HG03469 (cell line): ENCODE data around the gene TMEM145.
"Not testable (repeated sequence)": the region's sequence is repeated elsewhere in the genome, so short reads cannot be mapped to it uniquely, and the experiment has no call there.

Source experiments
- ATAC-seq: cut with Tn5 transposase; IDR thresholded peaks from one replicate; pipeline ENCODE4 v1.9.1; 2021; ENCODE audit warnings: mild to moderate bottlenecking, moderate library complexity, moderate number of reproducible peaks; ENCODE audit not compliant: unreplicated experiment

TMEM145 gene

DNA sequence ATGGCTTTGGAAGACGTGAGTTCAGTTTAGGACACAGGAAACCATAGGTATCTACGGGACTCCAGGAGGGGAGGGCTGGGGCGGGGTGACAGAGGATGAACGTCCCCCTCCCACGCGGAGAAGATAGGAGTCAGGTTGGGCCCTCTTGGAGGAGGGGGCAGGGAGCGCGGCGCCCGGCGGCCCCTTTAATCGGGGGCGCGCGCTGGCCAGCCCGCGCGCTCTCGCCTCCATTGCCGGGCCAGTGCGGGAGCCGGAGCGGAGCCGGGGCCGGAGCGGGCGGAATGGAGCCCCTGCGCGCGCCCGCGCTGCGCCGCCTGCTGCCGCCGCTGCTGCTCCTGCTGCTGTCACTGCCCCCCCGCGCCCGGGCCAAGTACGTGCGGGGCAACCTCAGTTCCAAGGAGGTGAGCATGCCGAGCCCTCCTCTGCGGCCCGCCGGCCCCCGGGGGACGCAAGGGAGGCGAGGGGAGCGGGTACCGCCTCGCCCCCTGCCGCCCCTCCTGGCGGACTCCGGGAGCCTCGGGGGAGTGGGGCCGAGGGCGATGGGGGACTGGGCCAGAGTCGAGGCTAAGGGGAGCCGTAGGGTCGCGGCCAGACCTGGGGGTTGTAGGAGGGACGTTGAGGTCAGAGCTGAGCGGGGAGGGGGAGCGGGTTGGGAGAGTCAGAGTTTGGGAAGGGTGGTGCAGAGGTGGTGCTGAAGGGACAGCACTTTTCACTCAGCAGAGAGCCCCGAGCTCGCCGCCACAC, at the start of gene TMEM145:
TMEM145 (plus strand) TSS at position 214 of the 744 bp plus-strand sequence; CDS start at position 282, 68 bp downstream.
- no peak for ATAC-seq

DNA sequence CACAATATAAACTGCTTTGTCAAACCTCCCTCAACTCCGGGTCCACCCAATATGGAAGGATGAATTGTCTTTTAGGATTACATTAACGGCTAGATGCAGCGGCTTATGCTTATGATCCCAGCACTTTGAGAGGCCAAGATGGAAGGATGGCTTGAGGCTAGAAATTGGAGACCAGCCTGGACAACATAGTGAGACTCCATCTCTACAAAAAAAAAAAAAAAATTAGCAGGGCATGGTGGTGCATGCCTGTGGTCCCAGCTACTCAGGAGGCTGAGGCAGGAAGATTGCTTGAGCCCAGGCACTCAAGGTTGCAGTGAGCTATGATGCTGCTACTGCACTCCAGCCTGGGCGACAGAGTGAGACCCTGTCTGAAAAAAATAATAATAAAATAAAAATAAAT, 47.0 kb upstream of the TMEM145 start:
- ATAC-seq = not testable (repeated sequence)

DNA sequence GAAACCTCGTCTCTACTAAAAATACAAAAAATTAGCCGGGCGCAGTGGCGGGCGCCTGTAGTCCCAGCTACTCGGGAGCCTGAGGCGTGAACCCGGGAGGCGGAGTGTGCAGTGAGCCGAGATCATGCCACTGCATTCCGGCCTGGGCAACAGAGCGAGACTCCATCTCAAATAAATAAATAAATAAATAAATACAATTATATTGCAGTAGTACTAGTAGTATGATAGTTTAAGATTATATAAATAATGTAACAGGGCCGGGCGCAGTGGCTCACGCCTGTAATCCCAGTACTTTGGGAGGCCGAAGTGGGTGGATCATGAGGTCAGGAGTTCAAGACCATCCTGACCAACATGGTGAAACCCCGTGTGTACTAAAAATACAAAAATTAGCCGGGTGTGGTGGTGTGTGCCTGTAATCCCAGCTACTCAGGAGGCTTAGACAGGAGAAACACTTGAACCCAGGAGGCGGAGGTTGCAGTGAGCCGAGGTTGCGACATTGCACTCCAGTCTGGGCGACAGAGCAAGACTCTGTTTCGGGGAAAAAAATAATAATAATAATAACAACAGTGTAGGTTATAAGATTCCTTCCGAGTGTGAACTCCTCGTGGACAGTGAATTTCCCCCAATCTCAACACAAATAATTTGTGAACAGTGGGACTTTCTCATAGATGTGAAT, 46.0 kb upstream of the TMEM145 start:
- ATAC-seq = not testable (repeated sequence)

DNA sequence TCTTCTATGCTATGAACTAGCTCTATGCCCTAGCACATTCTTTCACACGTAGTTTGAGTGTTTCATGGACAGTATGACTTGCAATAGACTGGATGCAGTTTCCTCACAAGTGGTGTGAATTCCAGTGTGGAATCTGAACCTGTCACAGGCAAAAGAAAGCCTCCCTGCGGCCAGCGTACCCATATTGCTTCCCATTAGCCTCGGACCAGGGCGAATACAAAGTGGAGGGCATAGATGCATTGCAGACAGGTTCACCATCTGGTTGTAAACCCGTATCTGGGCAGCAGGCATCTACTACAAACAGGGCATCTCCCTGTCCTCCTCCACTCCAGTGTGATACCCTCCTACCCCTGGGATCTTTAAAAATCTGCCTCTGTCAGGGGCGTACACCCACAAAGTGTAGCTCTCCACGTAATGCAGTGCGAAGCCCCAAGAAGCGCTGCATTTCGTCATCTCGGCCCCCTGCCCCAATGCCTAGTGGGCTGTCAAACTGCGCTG, 45.4 kb upstream of the TMEM145 start:
- ATAC-seq = no peak

DNA sequence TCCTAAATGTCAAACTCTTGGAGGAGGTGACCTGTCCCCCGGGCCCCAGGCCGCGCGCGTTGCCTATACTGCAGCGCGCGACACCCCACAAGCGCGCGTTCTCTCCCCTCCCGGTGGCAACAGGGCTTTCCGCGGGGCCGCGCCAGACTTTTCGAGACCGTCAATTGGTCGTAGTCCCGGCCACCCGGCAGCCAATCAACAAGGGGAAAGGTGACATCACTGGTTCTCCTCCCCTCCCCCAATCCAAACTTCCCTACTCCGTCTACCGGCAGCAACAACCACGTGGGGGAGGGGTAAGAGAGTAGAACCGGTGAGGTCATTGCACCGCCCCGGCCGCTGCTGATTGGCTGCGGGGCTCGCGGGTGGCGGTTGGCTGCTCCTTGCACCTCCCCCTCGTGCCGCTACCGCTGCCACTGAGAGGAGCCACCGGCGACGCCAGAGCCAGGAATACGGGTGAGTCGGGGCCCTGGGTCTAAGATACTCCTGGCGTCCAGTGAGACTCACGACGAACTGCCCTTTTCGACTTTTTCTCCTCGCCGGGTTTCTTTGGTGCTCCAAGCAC, 44.9 kb upstream of the TMEM145 start:
- ATAC-seq = peak; percentile 29

DNA sequence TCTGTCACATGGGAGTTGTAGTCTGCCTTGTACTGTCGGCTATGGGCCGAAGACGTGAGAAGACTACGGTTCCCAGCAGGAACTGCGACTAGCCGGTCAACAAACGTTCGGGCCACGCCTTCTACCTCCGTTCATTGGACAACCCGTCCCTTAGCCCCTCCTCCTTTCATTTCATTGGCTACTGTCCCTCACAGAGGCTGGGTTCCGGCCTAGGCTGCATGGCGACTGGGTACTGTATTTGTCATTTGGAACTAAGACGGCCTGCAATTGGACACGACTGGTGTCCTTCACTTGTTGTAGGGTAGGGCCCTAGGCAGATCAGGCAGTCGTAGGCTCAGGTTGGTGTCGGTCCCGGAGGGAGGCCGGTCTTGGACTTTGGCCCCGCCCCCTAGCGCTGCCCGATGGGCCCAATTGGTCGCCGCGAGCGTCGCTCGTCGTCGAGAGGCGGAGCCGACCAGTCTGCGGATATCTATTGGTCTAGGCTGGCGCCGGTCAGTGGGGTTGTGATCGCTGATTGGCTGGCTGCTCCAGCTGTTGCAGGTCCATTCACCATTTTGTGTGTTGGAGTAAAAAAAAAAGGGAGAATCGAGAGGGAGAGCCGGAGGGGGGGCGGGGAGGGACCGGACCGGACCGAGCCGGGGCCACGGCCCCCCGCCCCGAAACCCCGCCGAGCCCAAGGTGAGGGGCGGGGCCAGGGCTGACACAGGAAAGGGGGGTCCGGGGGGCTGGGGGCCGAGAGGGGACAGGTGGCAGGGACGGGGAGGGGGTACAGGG, 44.2 kb upstream of the TMEM145 start, which contains the start of gene CIC:
CIC (plus strand) TSS at position 549 of the 774 bp plus-strand sequence. CDS start 2,532 bp downstream, outside the sequence.
- ATAC-seq = peak; percentile 46

DNA sequence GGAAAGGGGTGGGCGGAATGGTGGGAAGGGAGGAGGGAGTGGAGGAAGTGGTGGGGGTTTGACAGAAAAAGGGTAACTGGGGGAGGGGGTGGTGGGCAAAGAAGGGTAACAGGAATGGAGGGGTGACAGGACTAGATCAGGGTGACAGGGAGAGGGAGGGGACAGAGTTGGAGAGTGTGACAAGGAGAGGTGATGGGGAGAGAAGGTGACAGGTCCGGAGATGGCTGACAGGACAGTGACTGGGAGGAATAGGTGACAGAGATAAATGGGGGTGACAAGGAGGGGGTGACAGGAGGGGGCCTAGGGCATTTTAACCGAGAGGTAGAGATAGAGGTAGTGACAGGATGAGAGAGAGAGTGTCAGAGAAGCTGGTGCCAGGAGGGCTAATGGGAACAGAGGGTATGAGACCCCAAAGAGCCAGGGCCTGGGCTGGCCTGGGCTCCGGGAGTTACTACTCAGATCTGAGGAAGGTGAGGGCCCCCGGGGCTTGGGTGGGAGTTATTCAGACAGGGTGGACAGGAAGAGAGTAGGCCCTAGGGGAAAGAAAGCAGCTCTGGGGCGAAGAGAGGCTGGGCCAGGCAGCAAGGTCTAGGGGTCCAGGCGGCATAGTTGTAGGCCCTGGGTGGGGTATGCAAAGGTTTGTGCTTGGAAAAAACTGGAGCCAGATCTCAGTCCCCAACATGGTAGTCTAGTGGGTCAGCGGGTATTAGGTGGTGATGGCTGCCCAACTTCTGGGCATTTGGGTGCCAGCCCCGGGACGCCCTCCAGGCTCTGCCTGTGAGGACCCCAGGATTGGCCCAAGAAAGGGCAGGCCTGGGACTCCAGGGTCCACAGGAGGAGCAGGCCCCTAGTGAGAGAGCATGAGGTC, 43.4 kb upstream of the TMEM145 start:
- ATAC-seq = no peak

DNA sequence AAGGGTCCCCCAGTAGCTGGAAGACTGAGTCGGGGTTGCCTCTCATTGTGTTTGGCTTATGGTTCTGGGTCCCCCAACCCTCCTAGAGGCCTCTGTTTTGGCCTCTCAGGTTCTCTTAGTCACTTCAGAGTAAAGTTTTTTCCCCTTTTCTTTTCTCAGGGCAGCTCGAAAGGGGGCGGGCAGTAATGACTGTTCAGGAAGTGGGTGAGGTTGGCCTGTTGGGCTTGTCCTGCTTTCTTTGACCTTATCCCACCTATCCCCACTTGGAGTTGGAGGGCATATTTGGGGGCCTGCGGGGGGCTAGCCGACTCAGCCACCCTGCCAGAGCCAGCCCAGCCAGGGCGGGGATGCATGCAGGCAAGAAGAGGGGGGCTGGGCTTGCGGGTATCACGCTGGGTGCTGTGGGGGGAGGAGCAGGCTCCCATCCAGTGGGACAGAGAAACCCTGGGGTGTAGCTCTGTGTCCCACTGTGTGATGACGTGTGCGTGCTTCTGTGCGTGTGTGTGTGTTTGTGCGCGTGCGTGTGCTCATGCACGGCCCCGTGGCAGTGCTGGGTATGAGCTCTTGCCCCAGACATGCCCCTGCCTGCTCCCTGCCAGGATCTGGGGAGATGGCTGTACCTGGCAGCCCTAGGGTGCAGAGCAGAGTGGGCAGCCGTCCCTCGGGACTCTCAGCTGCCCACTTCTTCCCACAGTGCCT, 42.6 kb upstream of the TMEM145 start:
- ATAC-seq = no peak

DNA sequence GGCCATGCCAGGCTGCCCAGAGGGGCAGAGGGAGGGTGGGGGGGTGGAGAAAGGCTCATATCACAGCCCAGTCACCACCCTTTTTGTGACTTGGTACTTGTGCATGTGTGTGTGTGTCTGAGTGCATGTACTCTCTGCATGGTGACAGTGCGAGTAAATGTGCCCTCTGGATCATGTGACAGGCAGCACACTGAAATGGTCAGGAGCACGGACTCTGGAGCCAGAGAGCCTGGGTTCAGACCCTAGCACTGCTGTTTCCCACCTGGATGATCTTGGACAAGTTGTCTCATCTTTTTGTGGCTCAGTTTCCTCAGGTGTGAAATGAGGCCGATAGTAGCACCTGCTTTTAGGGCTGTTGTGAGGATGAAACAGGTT, 42.1 kb upstream of the TMEM145 start:
- no peak for ATAC-seq

DNA sequence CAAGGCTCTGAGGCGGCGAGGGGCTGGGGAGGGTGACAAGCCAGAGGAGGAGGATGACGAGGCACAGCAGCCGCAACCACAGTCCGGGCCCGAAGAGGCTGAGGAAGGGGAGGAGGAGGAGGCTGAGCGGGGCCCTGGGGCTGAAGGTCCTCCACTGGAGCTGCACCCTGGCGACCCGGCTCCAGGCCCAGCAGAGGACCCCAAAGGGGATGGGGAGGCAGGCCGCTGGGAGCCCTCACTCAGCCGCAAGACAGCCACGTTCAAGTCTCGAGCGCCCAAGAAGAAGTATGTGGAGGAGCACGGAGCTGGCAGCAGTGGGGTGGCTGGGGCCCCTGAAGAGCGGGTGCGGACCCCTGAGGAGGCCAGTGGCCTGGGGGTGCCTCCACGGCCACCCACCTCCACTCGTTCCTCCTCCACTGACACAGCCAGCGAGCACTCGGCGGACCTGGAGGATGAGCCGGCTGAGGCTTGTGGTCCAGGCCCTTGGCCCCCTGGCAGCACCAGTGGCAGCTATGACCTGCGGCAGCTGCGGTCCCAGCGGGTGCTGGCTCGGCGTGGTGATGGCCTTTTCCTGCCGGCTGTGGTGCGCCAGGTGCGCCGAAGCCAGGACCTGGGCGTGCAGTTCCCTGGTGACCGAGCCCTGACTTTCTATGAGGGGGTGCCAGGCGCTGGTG, 41.1 kb upstream of the TMEM145 start:
- ATAC-seq = no peak

DNA sequence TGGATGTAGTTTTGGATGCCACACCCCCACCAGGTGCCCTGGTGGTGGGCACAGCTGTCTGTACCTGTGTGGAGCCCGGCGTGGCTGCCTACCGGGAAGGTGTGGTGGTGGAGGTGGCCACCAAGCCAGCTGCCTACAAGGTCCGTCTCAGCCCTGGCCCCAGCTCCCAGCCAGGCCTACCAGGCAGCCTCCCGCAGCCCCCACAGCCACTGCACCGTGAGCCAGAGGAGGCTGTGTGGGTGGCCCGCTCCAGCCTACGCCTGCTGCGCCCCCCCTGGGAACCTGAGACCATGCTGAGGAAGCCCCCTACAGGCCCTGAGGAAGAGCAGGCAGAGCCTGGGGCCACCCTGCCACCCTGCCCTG, 40.6 kb upstream of the TMEM145 start:
- no peak for ATAC-seq

DNA sequence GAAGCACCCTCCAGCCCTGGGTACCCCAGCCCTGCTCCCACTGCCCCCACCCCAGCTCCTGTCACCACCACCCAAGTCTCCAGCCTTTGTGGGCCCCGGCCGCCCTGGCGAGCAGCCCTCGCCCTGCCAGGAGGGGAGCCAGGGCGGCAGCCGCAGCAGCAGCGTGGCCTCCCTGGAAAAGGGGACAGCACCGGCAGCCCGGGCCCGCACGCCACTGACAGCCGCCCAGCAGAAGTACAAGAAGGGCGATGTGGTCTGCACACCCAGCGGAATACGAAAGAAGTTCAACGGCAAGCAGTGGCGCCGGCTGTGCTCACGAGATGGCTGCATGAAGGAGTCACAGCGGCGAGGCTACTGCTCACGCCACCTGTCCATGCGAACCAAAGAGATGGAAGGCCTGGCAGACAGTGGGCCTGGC, 40.1 kb upstream of the TMEM145 start:
- no peak for ATAC-seq

DNA sequence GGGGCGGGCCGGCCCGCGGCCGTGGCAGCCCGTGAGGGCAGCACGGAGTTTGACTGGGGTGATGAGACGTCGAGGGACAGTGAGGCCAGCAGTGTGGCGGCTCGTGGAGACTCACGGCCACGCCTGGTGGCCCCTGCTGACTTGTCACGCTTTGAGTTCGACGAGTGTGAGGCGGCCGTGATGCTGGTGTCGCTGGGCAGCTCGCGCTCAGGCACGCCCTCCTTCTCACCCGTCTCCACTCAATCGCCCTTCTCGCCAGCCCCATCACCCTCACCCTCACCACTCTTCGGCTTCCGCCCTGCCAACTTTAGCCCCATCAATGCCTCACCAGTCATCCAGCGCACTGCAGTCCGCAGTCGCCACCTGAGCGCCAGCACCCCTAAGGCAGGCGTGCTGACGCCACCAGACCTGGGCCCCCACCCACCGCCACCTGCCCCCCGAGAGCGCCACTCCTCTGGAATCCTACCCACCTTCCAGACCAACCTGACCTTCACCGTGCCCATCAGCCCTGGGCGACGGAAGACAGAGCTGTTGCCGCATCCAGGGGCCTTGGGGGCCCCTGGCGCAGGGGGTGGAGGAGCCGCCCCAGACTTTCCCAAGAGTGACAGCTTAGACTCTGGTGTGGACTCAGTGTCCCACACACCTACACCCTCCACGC, 39.6 kb upstream of the TMEM145 start:
- no peak for ATAC-seq

DNA sequence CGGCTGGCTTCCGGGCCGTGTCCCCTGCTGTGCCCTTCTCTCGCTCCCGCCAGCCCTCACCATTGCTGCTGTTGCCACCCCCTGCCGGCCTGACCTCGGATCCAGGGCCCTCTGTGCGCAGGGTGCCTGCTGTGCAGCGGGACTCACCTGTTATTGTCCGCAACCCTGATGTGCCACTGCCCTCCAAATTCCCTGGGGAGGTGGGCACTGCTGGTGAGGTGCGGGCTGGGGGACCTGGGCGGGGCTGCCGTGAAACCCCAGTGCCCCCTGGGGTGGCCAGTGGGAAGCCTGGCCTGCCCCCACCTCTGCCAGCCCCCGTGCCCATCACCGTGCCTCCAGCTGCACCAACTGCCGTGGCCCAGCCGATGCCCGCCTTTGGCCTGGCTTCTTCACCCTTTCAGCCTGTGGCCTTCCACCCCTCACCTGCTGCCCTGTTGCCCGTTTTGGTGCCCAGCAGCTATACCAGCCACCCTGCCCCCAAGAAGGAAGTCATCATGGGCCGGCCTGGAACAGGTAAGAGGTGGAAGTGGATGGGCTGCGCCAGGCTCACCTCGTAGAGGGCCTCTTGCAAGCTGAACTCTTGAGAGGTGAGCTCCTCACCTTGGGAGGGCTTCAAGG, 38.9 kb upstream of the TMEM145 start:
- ATAC-seq = no peak

DNA sequence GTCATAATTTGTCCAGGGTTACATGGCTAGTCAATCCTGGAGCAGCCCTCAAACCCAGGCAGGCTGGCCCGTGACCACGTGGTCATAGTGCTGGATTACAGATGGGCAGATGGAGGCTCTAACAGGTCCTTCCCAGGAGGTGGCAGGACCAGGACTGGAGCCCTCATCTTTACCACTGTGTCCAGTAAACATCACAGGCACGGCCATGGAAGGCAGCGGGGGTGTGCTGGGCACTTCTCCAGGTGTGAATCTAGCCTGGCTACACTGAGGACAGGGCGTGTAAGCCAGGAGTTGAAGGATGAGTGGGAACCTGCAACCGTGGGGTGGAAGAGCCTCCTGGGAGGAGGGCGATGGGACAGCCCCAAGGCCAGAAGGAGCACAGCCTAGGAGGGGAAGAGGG, 38.0 kb upstream of the TMEM145 start:
- no peak for ATAC-seq

DNA sequence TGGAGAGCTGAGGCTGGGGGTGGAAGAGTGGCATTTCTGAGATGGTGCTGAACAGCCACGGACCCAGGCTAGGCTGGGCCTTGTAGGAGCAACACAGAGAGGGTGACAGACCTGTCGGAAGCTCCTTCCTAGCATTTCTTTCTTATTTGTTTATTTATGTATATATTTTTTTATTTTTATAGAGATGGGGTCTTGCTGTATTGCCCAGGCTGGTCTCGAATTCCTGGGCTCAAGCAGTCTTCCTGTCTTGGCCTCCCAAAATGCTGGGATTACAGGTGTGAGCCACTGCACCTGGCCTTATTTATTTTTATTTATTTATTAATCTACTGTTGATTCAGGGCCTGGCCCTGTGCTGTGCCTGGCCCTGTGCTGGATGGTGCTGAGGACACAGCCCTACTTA, 37.6 kb upstream of the TMEM145 start:
- ATAC-seq = no peak

DNA sequence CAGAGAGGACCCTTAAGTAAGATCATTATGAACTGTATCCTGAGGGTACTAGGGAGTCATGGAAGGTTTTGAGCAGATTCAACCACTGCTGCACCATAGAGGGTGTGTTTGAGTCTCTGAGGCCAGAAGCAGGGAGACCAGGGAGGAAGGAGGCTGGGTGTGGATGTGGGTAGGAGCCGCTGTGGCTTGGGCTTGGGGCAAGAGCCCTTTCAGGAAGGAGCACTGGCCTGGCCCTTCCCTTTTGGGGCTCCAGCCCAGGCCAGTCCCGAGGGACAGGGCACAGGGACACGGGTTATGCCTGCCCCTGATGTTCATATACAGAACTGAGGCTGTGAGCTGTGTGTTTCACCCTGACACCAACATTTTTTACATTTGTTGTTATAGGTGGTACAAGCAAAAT, 36.8 kb upstream of the TMEM145 start:
- no peak for ATAC-seq

DNA sequence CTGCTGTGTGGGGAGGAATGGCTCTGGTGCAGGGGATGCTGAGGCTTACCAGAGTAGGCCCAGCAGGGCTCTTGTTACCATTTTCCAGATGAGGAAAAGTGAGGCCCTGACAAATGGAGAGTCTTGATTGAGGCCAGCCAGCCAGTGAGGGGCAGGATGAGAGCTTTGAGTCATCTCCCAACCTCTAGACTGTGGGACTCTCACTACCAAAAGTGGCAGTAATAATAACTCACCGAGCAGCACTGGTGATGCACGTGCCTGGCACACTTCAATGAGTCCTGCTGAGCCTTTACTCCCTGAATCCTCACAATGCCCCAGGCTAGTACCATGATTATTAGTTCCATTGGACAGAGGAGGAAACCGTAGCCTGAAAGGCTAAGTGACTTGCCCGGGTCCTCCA, 36.3 kb upstream of the TMEM145 start:
- ATAC-seq = no peak
